ENCODE results near the gene WDR64.
"Not testable (repeated sequence)": the region's sequence is repeated elsewhere in the genome, so short reads cannot be mapped to it uniquely, and the experiment has no call there.

WDR64 gene

DNA sequence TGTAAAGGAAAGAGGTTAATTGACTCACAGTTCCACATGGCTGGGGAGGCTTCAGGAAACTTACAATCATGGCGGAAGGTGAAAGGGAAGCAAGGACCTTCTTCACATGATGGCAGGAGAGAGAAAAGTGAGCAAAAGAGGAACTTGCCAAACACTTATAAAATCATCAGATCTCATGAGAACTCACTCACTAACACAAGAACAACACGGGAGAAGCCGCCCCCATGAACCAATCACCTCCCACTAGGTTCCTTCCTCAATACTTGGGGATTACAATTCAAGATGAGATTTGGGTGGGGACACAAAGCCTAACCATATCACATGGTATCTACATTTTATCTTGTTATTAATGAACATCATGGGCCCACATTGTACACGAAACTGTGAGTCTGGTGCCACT, 51.7 kb downstream of the WDR64 start:
- DNase-seq = not testable (repeated sequence)

DNA sequence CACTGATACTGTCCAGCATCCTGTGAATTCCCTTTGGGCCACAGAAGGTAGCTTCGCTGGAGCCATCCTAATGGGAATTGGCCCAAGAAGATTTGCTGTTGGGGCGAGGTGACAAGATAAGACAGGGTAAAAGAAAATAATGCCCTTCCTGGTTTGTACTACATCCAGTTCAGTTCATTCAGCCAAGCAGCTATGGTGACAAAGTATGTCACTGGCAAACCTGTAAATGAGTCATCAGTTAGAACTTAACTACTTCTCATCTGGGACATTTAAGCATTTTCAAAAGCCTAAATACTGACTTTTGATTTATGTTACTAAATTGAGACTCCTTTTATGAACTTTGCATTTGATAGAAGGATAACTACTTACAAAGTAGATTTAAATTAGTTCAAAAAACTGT, 54.2 kb downstream of the WDR64 start:
- DNase-seq = no peak

DNA sequence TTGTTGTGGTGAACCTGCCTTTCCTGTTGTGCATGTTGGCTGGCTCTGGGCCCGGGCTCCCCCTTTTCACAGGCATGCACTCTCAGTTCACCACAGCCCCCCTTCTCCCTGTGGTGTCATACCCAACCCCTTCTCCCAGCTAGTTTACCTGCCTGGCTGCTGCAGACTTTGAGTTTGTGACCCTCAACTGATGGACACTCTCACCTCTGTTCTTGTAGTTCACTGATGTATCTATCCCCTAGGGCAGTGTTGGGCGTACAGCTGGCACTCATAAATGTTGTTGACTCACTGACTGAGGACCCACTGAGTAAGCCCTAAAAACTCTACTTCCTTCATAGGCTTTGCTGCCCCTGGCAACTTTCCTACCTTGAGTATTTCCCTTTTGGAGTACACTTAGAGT, 54.9 kb downstream of the WDR64 start:
- DNase-seq = no peak

DNA sequence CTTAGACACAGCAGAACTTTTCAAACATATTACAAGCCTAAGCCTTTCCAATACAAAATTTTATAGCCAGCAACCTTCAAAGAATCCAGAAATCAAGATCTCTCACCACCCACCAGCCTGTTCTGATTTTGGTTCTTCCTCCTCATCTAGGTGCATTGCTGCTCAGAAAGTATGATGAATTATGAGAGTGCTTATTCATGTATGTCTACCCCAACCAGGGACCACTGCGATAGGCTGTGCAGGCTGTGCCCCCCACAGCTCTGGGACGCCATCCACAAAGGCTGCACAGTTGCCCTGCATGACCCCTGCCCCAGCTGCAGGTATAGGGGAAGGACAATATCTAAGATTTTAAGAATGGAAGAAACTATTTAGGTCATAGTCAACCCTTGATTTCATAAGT, 55.4 kb downstream of the WDR64 start:
- DNase-seq = no peak

DNA sequence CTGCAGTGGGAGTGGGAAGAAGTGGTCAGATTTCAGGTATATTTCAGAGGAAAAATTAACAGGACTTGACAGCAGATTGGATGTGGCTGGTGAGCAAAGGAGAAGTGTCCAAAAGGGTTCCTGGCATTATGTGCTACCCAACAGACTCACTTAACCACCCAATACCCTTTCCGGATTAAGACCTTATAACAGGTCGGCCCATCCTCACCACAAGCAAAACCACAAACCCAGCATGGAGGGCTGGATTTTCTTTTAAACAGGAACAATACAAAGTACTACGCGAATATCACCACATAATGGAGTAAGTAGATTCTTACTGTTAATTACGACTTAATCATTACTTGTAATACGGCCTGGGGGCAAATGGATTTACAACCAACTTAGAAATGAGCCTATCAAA, 59.2 kb downstream of the WDR64 start:
- no peak for DNase-seq

DNA sequence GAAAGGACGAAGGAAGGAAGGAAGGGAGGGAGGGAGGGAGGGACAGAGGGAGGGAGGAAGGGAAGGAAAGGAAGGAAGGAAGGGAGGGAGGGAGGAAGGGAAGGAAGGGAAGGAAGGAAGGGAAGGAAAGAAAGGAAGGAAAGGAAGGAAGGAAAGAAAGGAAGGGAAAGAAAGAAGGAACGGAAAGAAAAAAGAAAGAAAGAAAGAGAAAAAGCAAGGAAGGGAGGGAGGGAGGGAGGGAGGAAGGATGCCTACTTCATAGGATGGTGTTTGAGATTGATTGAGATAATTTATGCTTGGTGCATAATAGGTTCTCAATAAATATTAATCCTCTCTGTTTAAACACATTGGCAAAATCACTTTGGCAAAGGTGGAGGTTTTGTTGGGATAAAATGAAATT, 61.2 kb downstream of the WDR64 start:
- no peak for DNase-seq

DNA sequence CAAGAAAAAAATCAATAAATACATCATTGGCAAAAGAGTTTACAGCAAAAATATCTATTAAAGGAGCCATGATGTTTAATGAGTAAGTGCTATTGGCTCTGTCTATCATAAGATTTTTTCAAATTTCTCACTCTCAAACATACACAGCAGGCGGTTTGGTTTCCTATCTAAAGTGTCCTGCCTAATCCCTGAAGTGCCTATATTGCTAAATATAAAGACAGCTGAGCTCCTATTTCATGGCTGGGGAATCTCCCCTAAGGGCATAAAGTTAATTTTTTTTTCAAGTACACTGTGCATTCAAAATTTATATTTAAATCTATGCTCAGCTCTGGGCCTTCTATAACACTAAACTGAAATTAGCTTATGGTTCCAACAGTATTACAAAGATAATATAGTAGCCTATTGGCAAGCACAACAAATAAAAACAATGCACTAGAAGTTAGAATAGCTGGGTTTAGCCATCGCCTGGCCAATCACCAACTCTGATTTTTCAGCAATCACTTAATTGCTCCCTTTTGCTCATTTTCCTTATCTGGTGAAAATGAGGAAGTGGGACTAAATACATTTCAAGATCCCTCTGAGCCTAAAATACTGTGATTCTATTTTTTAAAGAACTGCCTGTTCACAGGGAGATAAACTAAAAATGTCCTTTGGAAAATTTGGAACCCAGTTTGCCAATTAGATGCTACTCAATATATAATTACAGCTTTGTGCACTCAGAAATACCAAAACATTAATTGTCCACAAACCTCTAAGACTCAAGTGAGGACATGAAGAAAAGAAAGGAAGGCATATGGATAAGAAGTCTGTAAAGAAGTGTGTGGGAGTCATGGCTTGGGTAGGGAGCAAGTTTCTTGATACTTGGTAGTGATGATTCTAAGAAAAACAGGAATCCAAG, 62.5 kb downstream of the WDR64 start:
- no peak for DNase-seq

DNA sequence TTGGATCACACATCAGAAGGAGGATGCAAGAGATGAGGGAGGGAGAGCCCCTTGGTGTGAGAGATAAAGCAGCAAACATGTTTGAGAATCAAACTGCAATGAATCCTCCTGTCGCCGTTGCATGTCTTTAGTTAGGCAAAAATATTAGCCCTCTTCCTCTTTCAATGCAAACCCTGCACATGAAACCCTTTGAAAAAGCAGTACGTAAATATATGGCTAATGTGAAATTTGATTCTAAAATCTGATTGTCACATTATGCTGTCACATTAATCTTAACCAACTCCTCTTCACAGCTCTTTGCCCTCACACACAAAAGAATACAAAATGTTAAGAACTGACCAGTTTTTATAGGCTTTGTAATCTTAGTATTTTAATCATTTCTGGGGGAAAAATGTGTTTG, 63.4 kb downstream of the WDR64 start:
- DNase-seq = no peak

DNA sequence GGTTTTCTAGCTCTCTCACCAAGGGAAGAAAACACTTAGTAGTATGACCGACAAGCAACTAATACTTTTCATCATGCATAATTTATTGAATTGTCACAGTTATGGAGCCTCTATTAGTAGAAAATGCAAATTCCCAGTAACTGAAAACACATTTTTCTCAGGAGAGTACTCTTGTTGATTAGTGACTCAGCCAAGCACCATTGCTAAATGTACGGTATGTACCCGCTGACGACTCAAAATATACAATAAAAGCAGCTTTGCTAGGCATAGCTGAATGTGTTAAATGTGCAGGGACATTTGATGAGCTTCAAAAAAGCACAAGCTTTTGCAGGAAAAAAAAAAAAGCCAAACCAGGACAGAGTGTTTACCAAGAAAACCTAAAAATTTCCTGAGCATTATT, 63.9 kb downstream of the WDR64 start:
- DNase-seq = no peak

DNA sequence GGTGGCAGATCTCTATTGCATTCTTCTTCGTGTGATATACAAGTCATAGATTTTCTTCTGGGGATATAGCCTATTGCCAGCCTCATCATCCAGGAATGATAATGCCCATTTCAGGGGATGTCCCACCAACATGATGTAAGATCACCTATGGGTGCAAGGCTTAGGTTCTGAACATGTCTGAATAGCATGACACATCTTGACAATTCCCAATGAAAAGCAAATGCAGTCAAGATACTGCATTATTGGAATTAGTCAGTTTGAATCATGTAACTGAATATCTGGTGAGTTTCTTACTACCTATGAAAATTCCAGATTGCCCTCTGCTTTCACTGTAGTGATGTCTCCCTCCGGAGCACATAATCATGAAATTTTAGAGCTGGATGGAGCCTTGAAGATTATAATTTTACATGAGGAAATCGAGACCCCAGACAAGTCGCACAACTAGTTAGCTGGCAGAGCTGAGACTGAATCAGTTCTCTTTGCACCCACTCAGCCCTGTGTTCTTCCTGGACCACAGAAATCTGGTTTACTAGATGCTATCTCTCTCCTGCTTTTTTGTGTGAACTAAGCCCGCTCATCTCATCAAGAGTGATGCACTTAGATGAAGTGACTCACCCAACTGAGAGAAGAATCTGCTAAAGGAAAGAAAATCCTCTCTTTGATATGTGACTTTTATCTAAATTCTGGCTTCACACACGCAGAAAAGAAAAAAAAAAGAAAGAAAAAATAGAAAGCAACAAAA, 65.0 kb downstream of the WDR64 start:
- no peak for DNase-seq

DNA sequence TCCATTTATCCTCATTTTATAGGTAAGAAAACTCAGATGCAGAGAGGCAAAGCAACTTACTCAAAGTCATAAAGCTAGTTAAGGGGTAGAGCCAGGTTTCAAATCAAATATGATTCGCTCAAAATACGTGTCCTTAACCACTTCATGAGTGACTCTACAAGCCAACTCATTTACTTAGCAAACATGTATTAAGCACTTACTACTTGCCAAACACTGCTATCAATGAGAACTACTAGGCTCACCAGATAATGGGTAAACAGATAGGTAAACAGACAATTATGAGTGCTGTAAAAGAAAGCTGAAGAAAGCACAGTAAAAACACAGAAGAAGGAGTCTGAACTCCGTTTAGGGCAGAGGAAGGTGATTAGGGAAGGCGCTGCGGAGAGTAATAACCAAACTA, 65.9 kb downstream of the WDR64 start:
- DNase-seq = no peak

DNA sequence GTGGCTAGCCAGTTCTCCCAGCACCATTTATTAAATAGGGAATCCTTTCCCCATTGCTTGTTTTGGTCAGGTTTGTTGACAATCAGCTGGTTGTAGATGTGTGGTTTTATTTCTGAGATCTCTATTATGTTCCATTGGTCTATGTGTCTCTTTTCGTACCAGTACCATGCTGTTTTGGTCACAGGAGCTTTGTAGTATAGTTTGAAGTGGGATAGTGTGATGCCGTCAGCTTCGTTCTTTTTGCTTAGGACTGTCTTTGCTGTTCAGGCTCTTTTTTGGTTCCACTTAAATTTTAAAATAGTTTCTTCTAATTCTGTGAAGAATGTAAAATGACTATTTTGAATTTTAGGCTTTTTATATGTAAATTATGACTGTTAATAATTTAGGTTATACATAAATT, 68.9 kb downstream of the WDR64 start:
- no peak for DNase-seq

DNA sequence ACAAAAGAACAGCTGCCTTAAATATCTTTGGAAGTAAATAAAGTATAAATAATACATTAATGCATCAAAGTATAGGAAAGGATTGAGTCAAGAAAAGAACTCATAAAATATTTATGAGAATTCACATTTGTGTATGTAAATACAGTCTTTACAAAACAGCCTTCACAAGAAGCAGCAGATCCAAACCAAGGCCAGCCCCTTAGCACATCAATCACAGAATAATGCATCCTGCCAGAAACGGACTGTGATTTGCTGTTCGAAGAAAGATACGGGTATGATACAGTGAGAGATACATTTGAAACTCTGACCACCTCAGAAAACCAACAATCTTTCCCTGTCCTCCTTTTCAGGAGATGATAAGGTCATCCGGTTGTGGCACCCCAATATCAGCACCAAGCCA, 70.9 kb downstream of the WDR64 start:
- no peak for DNase-seq

DNA sequence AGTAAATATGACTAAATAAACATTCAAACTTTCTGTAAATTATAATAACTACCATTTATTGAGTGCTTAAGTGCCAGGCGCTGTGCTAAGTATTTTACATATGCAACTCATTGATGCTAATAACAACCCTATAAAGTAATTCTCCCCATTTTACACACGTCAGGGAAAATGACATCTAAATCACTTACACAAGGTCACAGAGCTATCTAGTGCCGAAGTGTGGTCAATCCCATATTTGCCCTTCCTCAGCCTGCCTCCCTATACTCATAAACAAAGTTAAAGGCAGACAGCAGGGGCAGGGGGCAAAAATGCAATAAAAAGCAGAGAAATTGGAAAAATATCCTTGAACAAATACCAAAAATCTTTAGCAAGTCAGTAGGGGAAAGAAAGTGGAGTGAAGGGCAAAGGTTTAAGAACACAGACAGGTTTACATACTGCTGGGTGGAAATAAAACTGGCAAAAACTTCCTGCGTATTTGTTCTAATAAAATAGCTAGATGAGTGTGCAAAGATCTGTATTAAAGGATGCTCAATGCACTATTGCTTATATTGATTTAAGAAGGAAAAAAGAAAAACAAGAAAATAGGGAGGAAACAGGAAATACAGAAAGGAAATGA, 72.8 kb downstream of the WDR64 start:
- DNase-seq = no peak

DNA sequence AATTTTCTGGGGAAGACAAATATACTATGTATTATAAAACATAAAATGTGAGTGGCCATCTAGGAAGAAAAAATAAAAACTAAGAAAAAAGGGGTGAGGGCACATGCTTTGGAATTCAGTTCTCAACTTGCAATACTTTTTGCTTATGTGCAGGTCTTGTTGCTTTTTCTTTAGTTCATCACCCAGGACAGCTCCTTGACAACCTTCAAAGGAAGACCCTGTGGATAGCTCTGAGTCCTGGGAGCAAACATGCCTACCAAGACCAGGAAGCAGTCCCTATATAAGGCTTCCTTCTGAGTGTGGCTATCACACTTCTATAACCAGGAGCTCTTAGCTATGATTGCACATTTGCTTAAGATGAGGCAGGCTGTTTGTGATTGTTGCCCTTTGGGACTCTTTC, 78.0 kb downstream of the WDR64 start:
- DNase-seq = no peak

DNA sequence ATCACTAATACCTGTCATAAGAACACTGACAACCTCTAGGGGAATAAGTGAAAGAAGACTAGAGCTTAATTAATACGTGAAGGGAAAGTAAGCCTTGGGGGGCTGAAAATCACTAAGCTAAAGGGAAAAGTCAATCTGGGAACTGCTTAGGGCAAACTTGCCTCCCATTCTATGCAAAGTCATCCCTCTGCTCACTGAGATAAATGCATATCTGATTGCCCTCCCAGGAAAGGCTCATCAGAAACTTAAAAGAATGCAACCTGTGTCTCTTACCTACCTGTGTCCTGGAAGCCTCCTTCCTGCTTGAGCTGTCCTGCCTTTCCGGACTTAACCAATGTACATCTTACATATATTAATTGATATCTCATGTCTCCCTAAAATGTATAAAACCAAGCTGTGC, 81.8 kb downstream of the WDR64 start:
- DNase-seq = no peak

DNA sequence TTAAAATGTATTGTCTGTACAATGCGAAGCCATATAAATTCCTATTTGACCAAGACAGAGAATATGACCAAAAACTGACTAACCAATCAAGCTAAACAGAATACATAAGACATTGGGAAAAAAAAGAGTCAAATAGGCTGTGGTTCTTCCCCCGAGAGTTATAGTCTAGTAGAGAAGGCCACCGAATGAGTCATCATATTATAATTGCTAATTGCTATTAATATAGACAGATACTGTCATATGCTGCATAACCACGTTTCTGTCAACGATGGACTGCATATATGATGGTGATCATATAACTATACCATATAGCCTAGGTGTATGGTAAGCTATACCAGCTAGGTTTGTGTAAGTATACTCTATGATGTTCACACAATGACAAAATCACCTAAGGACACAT, 82.5 kb downstream of the WDR64 start:
- no peak for DNase-seq

DNA sequence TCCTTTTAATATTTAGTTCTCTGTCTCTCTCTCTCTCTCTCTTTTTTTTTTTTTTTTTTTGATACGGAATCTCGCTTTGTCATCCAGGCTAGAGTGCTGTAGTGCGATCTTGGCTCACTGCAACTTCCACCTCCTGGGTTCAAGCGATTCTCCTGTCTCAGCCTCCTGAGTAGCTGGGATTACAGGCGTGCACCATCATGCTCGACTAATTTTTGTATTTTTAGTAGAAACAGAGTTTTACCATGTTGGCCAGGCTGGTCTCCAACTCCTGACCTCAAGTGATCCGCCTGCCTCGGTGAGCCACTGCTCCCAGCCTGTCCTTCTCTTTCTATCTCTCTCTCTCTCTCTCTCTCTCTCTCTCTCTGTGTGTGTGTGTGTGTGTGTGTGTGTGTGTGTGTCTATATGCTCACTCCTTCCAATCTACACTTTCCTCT, 83.4 kb downstream of the WDR64 start:
- DNase-seq = not testable (repeated sequence)

DNA sequence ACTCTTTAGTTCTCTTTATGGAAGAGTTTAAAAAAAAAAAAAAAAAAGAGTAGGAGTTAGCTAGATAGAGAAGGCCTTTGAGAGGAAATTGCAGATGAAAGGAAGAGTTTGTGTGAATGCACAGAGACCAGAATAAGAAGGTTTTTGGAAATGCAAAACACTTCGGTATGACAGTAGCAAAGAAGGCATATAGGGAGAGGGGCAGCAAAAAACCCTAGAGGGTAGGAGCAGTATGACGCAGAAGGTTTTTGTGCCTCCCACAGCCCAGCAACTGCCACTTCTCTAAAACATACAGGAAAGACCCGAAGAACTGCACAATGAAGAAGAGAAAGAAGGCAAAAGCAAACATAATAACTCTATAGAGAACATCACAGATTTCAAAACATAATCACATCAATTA, 84.3 kb downstream of the WDR64 start:
- DNase-seq = no peak

DNA sequence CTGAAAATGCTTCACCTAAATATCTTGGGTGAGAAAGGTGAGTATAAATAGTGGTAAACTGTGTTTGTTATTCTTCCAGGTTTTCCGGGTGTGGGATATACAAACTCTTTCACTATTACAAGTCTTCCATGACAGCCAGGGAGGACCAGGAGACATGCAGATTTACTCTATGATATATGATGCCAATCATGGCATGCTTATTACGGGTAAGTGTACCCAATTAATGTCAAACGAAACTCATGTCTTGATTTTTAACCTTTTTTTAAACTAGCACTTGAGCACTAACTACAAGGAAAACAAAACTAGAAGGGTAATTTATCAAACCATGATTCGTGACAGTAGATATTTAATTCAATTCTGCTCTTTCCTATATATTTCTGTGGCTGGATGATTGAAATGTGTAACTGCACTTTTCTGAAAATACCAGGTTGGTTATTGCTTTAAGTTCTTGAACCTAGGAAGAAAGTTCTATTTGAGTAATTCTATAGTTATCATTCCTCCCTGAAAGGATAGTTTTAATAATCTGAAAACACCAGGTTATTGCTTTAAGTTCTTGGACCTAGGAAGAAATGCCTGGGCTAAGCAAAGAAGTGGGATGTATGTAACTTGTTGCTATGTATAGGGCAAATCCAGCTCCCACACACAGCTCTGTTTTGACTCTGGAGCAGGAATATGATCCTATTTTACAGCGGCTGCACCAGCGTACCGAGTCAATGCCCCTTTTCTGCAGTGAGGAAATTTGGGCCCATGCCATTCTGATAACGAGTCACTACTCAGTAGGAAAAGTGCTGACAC, 86.4 kb downstream of the WDR64 start:
- no peak for DNase-seq

DNA sequence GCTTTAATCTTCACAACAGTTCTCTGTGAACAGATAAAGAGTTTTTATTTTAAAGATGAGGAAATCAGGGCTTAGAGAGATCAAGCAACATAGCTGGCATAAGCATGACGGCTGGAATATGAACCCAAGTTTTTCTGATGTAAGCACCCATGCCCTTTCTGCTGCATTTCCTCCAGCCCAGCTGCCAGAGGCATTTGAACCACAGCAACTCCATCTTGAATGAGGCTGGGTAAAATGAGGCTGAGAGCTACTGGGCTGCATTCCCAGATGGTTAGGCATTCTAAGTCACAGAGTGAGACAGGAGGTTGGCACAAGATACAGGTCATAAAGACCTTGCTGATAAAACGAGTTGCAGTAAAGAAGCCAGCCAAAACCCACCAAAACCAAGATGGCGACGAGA, 90.0 kb downstream of the WDR64 start:
- no peak for DNase-seq

DNA sequence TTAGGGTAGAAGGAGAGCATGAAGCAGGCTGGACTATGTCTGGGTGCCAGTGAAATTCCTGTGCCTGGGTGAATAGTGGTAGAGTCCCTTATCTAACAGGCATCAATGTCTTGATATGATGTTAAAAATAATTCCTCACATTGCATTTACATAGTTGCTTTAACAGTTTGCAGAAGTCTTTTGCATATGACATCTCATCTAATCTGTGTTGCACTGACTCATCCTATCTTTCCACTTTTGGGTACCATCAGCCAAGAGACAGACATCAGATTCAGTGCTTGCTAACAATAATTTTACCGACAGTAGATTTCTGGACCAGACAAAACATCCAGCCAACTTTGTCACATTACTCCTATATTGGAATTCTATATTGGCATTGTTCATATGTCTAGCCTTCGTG, 92.5 kb downstream of the WDR64 start:
- DNase-seq = no peak

DNA sequence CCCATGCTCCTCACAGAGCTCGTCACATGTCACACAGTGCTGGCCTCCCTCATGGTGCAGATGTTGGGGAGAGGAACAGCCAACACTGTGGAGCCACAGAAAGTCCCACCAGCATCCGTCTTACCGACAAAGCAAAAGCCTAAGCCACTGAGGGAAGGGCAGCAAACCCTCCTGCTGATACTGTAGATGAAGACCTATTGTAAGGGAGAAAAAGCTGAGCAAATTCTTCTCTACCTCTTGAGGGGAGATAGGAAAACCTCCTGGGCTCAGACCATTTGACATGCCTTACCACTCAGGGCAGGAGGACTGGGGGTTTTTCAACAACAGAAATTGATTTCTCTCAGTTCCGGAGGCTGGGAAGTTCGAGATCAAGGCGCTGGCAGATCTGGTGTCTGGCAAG, 95.9 kb downstream of the WDR64 start:
- no peak for DNase-seq

Measured in NCI-H524 treated with DMSO at 0.1 percent for 48 hours (cell line).